KMS-11 (cell line): ENCODE results near the gene ICOSLG.

Experiments
- H2AFZ ChIP-seq: fragments of 200-600 bp; sonication (generic); 2 replicates; pipeline ENCODE4 v1.6.1; 2016; ENCODE audit warnings: antibody characterized with exemption, mixed run types, low read depth
- H3K27ac ChIP-seq: fragments of 200-600 bp; sonication (generic); 2 replicates; pipeline ENCODE4 v1.6.1; 2016; ENCODE audit warnings: mild to moderate bottlenecking, mixed run types
- H3K27me3 ChIP-seq: fragments of 200-600 bp; sonication (generic); 2 replicates; pipeline ENCODE4 v1.6.1; 2017; ENCODE audit warnings: mild to moderate bottlenecking, low read depth, mixed run types, moderate library complexity; ENCODE audit not compliant: insufficient read depth
- H3K36me3 ChIP-seq: fragments of 200-600 bp; sonication (generic); 2 replicates; pipeline ENCODE4 v1.6.1; 2017; ENCODE audit warnings: mild to moderate bottlenecking, mixed run types; ENCODE audit not compliant: insufficient read depth
- H3K4me1 ChIP-seq: fragments of 200-600 bp; sonication (generic); 2 replicates; pipeline ENCODE4 v1.6.1; 2016; ENCODE audit warnings: mild to moderate bottlenecking, low read depth, mixed run types; ENCODE audit not compliant: poor library complexity, severe bottlenecking
- H3K4me2 ChIP-seq: fragments of 200-600 bp; sonication (generic); 2 replicates; pipeline ENCODE4 v1.7.0; 2016; ENCODE audit warnings: mild to moderate bottlenecking, mixed run types
- H3K4me3 ChIP-seq: fragments of 200-600 bp; sonication (generic); IDR thresholded peaks from 2 replicates; pipeline ENCODE4 v1.6.1; 2017; ENCODE audit warnings: low read depth, low read length, mixed read lengths; ENCODE audit not compliant: insufficient read depth
- H3K79me2 ChIP-seq: fragments of 200-600 bp; sonication (generic); 2 replicates; pipeline ENCODE4 v1.6.1; 2016; ENCODE audit warnings: low read depth, mixed run types; ENCODE audit not compliant: insufficient read depth
- H3K9ac ChIP-seq: fragments of 200-600 bp; sonication (generic); 2 replicates; pipeline ENCODE4 v1.6.1; 2016; ENCODE audit warnings: mild to moderate bottlenecking, mixed run types
- H4K20me1 ChIP-seq: fragments of 200-600 bp; sonication (generic); 2 replicates; pipeline ENCODE4 v1.6.1; 2016; ENCODE audit warnings: mild to moderate bottlenecking, mixed run types; ENCODE audit not compliant: insufficient read depth
- CTCF ChIP-seq: fragments of 200-600 bp; sonication (generic); conservative IDR thresholded peaks from 2 replicates; pipeline ENCODE4 v1.6.1; 2017; ENCODE audit warnings: low read depth, mild to moderate bottlenecking, antibody characterized with exemption, low read length, moderate library complexity, mixed read lengths

The ICOSLG gene

GRCh38 chr21:44261675-44262295 lies 21.0 kb upstream of the ICOSLG start, which contains the start of gene DNMT3L:
TSS of gene DNMT3L (minus strand) at chr21:44261897. CDS start at chr21:44261259, 638 bp downstream.
- no peak within 1 kb of the TSS for H3K4me2 ChIP-seq
- no peaks in the 10 kb centered on the region for H4K20me1 ChIP-seq
- H3K27me3 ChIP-seq: peaks cover 57% of the 10 kb centered on the region
- no peaks in the 10 kb centered on the region for H3K79me2 ChIP-seq
- H3K36me3 ChIP-seq: no peaks in the 10 kb centered on the region
- H3K4me3 ChIP-seq: no peak within 1 kb of the TSS
- H3K4me1 ChIP-seq: no peaks in the 10 kb centered on the region
- no peak within 1 kb of the TSS for H3K27ac ChIP-seq
- H3K9ac ChIP-seq: no peak within 1 kb of the TSS
- H2AFZ ChIP-seq: no peak within 1 kb of the TSS
- no peak for TF ChIP-seq CTCF

GRCh38 chr21:44260791-44261631 lies 20.3 kb upstream of the ICOSLG start:
- TF ChIP-seq CTCF: no peak
- Histone ChIP-seq H3K4me2 (no peak overlapping the region), H3K27ac (no peak overlapping the region), H4K20me1 (no peaks in the 10 kb centered on the region), H2AFZ (no peak overlapping the region), H3K27me3 (peaks cover 64% of the 10 kb centered on the region), H3K9ac (no peak overlapping the region), H3K4me3 (no peak overlapping the region), H3K36me3 (no peaks in the 10 kb centered on the region), H3K79me2 (no peaks in the 10 kb centered on the region), H3K4me1 (no peaks in the 10 kb centered on the region)

- no peaks in the 10 kb centered on the region for H3K79me2 ChIP-seq
- no peak for TF ChIP-seq CTCF
Measured at GRCh38 chr21:44260066-44260465, 19.3 kb upstream of the ICOSLG start.

GRCh38 chr21:44259082-44259705 lies 18.5 kb upstream of the ICOSLG start:
- no peak for TF ChIP-seq CTCF
- H3K79me2 ChIP-seq: no peaks in the 10 kb centered on the region
- H3K27me3 ChIP-seq: peaks cover 82% of the 10 kb centered on the region
- H3K36me3 ChIP-seq: no peaks in the 10 kb centered on the region
- H3K4me2 ChIP-seq: no peak overlapping the region
- H2AFZ ChIP-seq: no peak overlapping the region
- no peak overlapping the region for H3K4me3 ChIP-seq
- no peak overlapping the region for H3K27ac ChIP-seq
- no peaks in the 10 kb centered on the region for H3K4me1 ChIP-seq
- H3K9ac ChIP-seq: no peak overlapping the region
- no peaks in the 10 kb centered on the region for H4K20me1 ChIP-seq

More at GRCh38 chr21:44260066-44260465, 19.3 kb upstream of the ICOSLG start:
- Histone ChIP-seq H4K20me1 (no peaks in the 10 kb centered on the region), H3K4me1 (no peaks in the 10 kb centered on the region), H3K4me2 (no peak overlapping the region), H2AFZ (no peak overlapping the region), H3K9ac (no peak overlapping the region), H3K4me3 (no peak overlapping the region), H3K27ac (no peak overlapping the region), H3K27me3 (peaks cover 73% of the 10 kb centered on the region), H3K36me3 (no peaks in the 10 kb centered on the region)
